Naive B cell (primary cell): ENCODE measurements around the gene LRRC1. TPM values are rescaled to one million over a fixed set of nuclear protein-coding genes. Genes with fewer than 3 reads are reported as not detected.
A peak's percentile ranks its signal among the peaks of the same experiment; 100 is the strongest.

ENCODE experiments used
- ATAC-seq, 2 donors: fragments of 150-1000 bp; cut with Tn5 transposase; 2 replicates each; pipeline ENCODE4 v1.10.0; 2021; ENCODE audit warnings: low read depth in 2 of 2, mild to moderate bottlenecking in 2 of 2, moderate library complexity in 2 of 2
- DNase-seq: peaks from one replicate; pipeline ENCODE4 v3.0.0; 2022
- H3K27ac Mint-ChIP-seq, 6 donors: one replicate each; pipeline ENCODE4 v1.8.0; 2020 to 2022; ENCODE audit warnings: mild to moderate bottlenecking in 6 of 6, mixed read lengths in 6 of 6, moderate library complexity in 5 of 6, inconsistent platforms in 2 of 6
- H3K27me3 Mint-ChIP-seq, 3 donors: one replicate each; pipeline ENCODE4 v1.8.0; 2021 to 2022; ENCODE audit warnings: mixed read lengths in 3 of 3, mild to moderate bottlenecking in 1 of 3
- H3K36me3 Mint-ChIP-seq, 2 donors: one replicate each; pipeline ENCODE4 v1.8.0; 2020 to 2022; ENCODE audit warnings: mixed read lengths in 2 of 2, inconsistent platforms in 1 of 2, mild to moderate bottlenecking in 1 of 2
- H3K4me1 Mint-ChIP-seq, 3 donors: one replicate each; pipeline ENCODE4 v1.8.0; 2020 to 2022; ENCODE audit warnings: mixed read lengths in 3 of 3, inconsistent platforms in 1 of 3, mild to moderate bottlenecking in 1 of 3, moderate library complexity in 1 of 3
- H3K4me3 Mint-ChIP-seq, 8 donors: one replicate each; pipeline ENCODE4 v1.8.0; 2020 to 2022; ENCODE audit warnings: mild to moderate bottlenecking in 8 of 8, mixed read lengths in 8 of 8, moderate library complexity in 8 of 8, inconsistent platforms in 2 of 8
- H3K9me3 Mint-ChIP-seq, 7 donors: one replicate each; pipeline ENCODE4 v1.8.0; 2020 to 2022; ENCODE audit warnings: mixed read lengths in 7 of 7, mild to moderate bottlenecking in 5 of 7, inconsistent platforms in 2 of 7, moderate library complexity in 1 of 7
- polyA plus RNA-seq, 6 donors: library from polyadenylated mRNA; unstranded; fragments of 300-500 nt; fragmentation: Illumina TruSeq; gene quantifications; one replicate each; pipeline ENCODE4 v1.2.3, GENCODE V29; 2021; ENCODE audit warnings: low read depth in 6 of 6

LRRC1 gene
- 1 to 10 TPM; 1.8 to 7.1 (median 3.7) TPM for polyA plus RNA-seq

DNA sequence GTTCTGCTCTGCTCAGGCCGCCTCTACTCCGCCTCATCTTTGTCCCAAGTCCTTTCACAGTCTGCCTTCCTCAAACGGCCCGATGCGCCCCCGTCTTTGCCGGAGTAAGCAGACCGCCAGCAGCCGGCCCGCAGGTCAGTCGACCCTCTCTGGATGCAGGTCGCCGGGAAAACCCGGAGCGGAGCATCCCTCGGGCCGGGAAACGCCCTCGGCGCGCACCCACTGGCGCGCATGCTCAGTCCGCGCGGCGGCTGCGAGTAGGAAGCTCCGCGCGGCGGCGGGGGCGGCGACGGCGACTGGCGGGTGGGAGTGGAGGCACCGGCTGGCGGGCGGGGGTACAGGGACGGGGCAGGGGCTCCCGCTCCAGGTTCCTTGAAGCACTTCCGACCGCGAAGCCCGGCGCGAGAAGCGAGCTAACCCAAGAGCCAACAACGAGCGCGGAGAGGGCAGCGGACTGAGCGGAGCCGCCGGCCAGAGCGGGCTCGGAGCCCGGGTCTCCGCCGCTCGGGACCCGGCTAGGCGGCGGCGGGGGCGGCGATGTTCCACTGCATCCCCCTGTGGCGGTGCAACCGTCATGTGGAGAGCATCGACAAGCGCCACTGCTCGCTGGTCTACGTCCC, at the start of gene LRRC1:
LRRC1 (plus strand) TSS at position 286 of the 620 bp plus-strand sequence; CDS start at position 538, 252 bp downstream.
- peak; percentile 91 for DNase-seq
- no peaks in the 10 kb centered on the region for H3K27me3 Mint-ChIP-seq
- H3K27ac Mint-ChIP-seq, result peak within 1 kb of the TSS; percentile 58 to 97 (median 86)
- peaks cover 29 to 33% (median 32%) of the 10 kb centered on the region in 3 donors for H3K4me1 Mint-ChIP-seq
- H3K9me3 Mint-ChIP-seq, result peaks cover 0 to 1% (median 0%) of the 10 kb centered on the region in 7 donors
- H3K4me3 Mint-ChIP-seq, result peak within 1 kb of the TSS; percentile 97 to 99 (median 98)
- no peaks in the 10 kb centered on the region for H3K36me3 Mint-ChIP-seq
- ATAC-seq, result peak; percentile 67 to 68

DNA sequence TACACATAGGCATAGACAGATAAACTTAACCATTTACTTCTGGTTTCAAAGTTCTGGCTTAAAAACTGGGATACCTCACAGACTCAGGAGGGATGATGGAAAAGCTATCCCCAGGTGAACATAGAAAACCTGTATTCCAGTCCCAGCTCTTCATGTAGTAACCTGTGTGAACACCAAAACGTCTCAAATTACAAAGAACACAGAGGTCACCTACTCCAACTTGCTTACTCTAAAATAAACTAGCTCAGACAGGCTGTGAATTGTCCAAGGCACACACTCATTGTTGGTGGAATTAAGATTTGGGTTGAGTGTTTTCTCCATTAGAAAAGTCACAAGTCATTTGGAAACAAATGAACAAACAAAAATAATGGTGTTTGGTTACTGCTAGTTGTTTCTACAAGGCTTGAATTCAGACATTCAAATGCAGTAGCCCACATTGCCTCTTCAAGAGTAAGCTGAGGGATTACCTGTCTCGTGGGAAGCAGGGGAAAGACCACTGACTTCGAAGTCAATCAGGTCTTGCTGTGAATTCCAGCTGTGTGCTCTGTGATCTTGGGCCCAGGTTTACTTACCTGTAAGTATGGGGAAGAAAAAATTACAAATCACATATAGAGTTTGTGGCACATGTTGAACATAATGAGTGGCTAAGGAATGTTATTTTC, 48.2 kb upstream of the LRRC1 start:
- ATAC-seq (no peak), DNase-seq (no peak)
- Mint-ChIP-seq H3K4me1 (no peaks in the 10 kb centered on the region), H3K36me3 (peaks cover 0 to 7% of the 10 kb centered on the region in 2 donors), H3K27ac (no peak overlapping the region), H3K4me3 (no peak overlapping the region), H3K27me3 (no peaks in the 10 kb centered on the region), H3K9me3 (peaks cover 0 to 5% (median 0%) of the 10 kb centered on the region in 7 donors)

DNA sequence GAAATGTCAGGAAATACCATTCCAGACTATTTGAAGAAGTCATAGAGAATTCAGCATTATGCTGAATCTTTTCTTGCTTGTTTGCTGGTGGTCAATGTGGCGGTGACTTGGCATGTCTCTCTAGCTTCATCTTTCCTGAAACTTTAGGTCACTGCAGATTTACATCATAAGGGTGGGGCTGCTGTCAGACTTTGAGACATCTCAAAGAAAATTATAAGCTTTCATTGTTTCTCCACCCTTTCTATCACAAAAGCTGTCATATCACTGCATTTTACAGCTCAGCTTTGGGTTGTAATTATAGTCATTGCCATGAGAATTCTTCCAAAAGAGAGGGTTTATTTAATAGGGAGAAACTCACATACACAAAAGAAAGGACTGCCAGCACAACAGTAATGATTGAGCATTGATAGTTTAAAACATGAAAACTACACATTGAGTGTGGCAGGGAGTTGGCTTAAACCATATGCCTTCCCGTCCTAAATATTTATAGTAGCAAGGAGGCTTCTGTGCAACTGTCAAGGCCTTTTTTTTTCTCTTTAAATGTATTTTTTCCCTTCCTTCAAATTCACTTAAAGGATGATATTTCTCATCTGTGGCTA, 44.7 kb upstream of the LRRC1 start:
- H3K27ac Mint-ChIP-seq, result no peak overlapping the region
- no peaks in the 10 kb centered on the region for H3K36me3 Mint-ChIP-seq
- no peak for DNase-seq
- H3K27me3 Mint-ChIP-seq, result peaks cover 0 to 4% (median 0%) of the 10 kb centered on the region in 3 donors
- no peak overlapping the region for H3K4me3 Mint-ChIP-seq
- H3K9me3 Mint-ChIP-seq, result no peaks in the 10 kb centered on the region
- no peak for ATAC-seq
- no peaks in the 10 kb centered on the region for H3K4me1 Mint-ChIP-seq

DNA sequence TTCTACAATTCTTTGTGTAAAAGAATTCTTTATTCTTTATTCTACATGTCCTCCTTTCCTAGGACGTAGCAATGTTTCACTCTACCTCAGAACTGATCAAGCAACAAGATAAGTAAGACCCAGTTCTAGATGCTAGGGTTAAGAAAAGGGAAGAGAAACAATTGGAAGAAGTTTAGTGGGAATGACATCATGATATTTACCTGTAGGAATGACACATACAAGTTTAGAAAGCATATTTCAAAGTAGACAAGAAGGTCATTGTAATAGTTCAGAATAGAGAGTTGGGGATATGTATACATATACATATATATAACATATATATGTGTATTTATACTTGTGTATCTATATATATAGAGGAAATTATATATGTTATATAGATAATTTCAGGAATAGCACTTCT, 43.4 kb upstream of the LRRC1 start:
- H3K9me3 Mint-ChIP-seq, result no peaks in the 10 kb centered on the region
- H3K4me3 Mint-ChIP-seq, result no peak overlapping the region
- H3K36me3 Mint-ChIP-seq, result no peaks in the 10 kb centered on the region
- ATAC-seq (no peak), DNase-seq (no peak)
- no peak overlapping the region for H3K27ac Mint-ChIP-seq
- peaks cover 0 to 4% (median 0%) of the 10 kb centered on the region in 3 donors for H3K27me3 Mint-ChIP-seq
- no peaks in the 10 kb centered on the region for H3K4me1 Mint-ChIP-seq

DNA sequence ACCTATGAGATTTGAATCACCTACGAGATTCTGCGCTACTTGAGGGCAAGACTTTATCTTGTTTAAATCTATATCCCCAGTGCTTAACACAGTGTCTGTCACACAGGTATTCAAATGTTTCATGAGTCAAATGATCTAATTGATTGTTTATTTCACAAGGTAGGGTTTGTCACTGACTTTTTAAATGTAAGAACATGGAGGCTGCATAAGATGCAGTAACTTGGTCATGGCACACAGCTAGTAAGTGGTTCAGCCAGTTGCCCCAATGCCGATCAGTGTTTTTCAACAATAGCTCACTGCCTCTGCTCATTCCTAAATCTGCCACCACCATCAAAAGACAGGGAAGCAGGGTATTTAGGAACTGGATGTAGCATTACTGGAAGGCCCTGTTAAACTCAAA, 42.4 kb upstream of the LRRC1 start:
- DNase-seq, result no peak
- H3K27me3 Mint-ChIP-seq, result peaks cover 0 to 4% (median 0%) of the 10 kb centered on the region in 3 donors
- H3K4me3 Mint-ChIP-seq, result no peak overlapping the region
- H3K4me1 Mint-ChIP-seq, result no peaks in the 10 kb centered on the region
- ATAC-seq, result no peak
- no peaks in the 10 kb centered on the region for H3K36me3 Mint-ChIP-seq
- no peaks in the 10 kb centered on the region for H3K9me3 Mint-ChIP-seq
- no peak overlapping the region for H3K27ac Mint-ChIP-seq

DNA sequence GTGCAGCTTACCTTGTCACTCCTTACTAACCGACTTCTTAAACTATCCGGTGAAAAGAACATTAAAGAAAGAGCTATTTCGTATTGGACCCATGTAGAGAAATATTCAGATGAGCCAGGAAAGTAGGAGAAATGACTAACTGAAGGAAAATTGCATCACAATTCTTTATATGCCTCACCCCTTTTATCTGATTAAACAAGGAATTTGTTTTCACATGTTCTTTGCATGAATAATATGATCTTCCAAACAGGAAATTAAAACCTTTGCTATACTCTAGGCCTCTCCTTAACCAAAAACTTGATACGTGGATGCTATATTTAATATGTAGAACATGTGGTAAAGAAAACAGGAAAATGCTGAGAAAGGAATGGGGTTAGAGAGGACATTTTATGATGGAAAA, 41.9 kb upstream of the LRRC1 start:
- DNase-seq (no peak), ATAC-seq (no peak)
- Mint-ChIP-seq H3K4me1 (no peaks in the 10 kb centered on the region), H3K27ac (no peak overlapping the region), H3K9me3 (no peaks in the 10 kb centered on the region), H3K27me3 (peaks cover 0 to 4% (median 0%) of the 10 kb centered on the region in 3 donors), H3K4me3 (no peak overlapping the region), H3K36me3 (no peaks in the 10 kb centered on the region)

DNA sequence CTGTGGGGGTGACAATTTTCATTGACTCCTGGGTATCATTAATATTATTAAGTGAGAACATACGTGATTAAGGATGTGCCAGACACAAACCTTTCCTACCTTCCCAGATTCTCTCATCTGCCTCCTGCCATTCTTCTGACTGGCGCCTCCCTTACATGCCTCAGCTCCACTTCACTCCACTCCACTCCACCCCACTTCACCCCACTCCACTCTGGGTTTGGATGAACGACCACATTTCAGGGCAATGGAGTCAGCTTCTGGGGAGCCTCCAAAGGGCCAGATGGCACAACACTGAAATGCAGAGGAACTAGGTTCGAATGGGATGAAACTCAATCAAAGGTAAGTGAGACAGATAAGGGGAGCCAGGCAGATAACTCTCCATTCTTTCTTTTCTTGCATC, 40.5 kb upstream of the LRRC1 start:
- Mint-ChIP-seq H3K4me3 (no peak overlapping the region), H3K4me1 (no peaks in the 10 kb centered on the region), H3K27me3 (peaks cover 0 to 4% (median 0%) of the 10 kb centered on the region in 3 donors), H3K27ac (no peak overlapping the region), H3K9me3 (no peaks in the 10 kb centered on the region), H3K36me3 (no peaks in the 10 kb centered on the region)
- ATAC-seq (no peak), DNase-seq (no peak)

DNA sequence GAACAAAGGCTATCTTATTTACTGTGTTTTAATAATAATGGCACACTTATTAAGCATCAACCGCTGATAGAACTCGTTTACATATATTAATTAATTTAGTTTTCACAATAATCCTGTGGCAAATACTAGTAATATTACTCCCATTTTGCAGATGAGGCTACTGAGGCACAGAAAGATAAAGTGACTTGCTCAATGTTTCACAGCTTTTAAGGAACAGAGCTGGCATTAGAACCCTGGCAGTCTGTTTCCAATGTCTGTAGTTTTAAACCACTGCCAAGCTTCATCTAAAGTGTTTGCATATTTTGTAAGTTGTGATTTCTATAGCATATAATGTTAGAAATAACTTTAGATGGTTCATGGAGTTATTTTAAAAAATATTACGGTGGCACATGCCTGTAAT, 38.4 kb upstream of the LRRC1 start:
- no peak for DNase-seq
- H3K9me3 Mint-ChIP-seq, result no peaks in the 10 kb centered on the region
- no peaks in the 10 kb centered on the region for H3K4me1 Mint-ChIP-seq
- peaks cover 0 to 4% (median 0%) of the 10 kb centered on the region in 3 donors for H3K27me3 Mint-ChIP-seq
- H3K4me3 Mint-ChIP-seq, result no peak overlapping the region
- no peaks in the 10 kb centered on the region for H3K36me3 Mint-ChIP-seq
- no peak overlapping the region for H3K27ac Mint-ChIP-seq
- no peak for ATAC-seq

DNA sequence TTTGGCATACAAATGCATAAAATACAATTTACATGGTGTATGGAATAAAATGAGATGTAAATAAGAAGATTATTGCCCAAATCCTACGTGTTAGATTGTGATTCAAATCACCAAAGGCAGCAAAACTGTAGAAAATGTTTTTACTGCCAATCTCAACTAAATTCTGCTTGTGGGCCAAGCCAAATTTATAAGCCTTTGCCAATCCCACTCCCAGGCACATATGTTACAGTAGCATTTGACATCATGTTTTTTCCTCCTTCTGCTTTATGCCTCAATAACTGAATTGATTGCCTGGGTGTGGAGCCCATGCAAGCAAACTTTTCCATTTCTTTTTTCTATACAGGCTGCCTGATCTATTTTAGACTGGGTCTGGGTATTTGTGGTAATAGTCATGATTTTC, 36.3 kb upstream of the LRRC1 start:
- ATAC-seq (no peak), DNase-seq (no peak)
- no peaks in the 10 kb centered on the region for H3K36me3 Mint-ChIP-seq
- H3K4me3 Mint-ChIP-seq, result no peak overlapping the region
- H3K4me1 Mint-ChIP-seq, result no peaks in the 10 kb centered on the region
- no peak overlapping the region for H3K27ac Mint-ChIP-seq
- H3K9me3 Mint-ChIP-seq, result no peaks in the 10 kb centered on the region
- peaks cover 0 to 12% (median 7%) of the 10 kb centered on the region in 3 donors for H3K27me3 Mint-ChIP-seq

DNA sequence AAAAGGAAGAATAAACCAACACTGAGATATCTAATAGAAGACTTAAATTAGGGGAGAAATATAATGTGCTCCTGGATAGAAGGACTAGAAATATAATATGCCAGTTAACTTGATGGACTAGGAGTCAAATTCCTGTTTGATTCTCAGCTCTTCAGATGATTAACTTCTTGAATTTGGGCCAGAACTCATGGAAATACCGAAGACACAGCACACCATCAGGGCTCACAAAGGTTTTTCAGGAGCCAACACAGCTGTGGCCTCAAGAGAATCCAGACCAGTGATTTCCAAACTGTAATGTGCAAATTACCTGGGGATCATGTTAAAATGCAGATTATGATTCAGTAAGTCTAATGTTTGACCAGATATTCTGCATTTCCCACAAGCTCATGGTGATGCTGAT, 33.8 kb upstream of the LRRC1 start:
- H3K36me3 Mint-ChIP-seq, result no peaks in the 10 kb centered on the region
- no peak for ATAC-seq
- H3K9me3 Mint-ChIP-seq, result peaks cover 0 to 4% (median 0%) of the 10 kb centered on the region in 7 donors
- peaks cover 0 to 33% (median 4%) of the 10 kb centered on the region in 3 donors for H3K27me3 Mint-ChIP-seq
- DNase-seq, result no peak
- no peak overlapping the region for H3K4me3 Mint-ChIP-seq
- H3K27ac Mint-ChIP-seq, result peak overlapping the region in 1 of 6 donors; percentile 68
- H3K4me1 Mint-ChIP-seq, result no peaks in the 10 kb centered on the region

DNA sequence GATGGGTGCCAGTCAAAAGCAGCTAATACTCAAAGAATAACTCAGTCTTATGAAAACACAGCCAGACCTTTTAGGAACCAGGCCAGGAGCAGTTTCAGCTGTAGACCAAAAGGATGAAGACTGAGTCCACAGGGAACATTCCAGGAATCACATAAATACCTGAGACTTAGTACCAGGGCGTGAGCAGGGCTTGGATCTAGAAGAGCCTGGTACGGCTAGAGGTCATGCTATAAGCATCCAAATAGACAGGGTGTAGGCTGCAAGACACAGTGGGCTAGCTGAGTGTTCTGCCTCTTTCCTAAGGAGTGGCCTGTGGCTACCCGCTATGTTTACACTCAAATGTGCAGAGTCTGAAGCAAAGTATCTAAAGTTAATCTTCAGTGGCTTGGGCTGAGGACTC, 29.5 kb upstream of the LRRC1 start:
- DNase-seq (no peak), ATAC-seq (no peak)
- no peak overlapping the region for H3K4me3 Mint-ChIP-seq
- peaks cover 0 to 5% (median 0%) of the 10 kb centered on the region in 7 donors for H3K9me3 Mint-ChIP-seq
- H3K27me3 Mint-ChIP-seq, result peaks cover 0 to 42% (median 4%) of the 10 kb centered on the region in 3 donors
- no peak overlapping the region for H3K27ac Mint-ChIP-seq
- H3K36me3 Mint-ChIP-seq, result no peaks in the 10 kb centered on the region
- no peaks in the 10 kb centered on the region for H3K4me1 Mint-ChIP-seq

DNA sequence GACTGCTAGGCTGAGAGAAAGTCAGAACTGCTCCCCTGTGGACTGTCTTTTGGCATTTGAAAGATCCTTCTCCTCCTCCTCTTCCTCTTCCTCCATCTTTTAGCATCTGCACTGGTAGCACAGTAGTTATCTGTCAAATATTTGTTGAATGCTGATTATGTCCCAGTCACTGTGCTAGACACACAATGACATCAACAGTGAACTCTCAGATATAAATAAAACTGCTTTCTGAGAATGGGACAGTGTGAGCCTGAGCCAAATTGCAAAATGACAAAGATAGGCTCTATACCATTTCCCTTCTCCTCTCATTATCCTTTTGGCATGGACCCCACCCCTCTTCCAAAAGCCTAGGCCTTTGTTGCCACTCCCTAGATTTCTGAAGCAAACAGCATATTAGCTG, 27.9 kb upstream of the LRRC1 start:
- no peaks in the 10 kb centered on the region for H3K36me3 Mint-ChIP-seq
- peak overlapping the region in 1 of 6 donors; percentile 73 for H3K27ac Mint-ChIP-seq
- peaks cover 0 to 42% (median 4%) of the 10 kb centered on the region in 3 donors for H3K27me3 Mint-ChIP-seq
- DNase-seq, result no peak
- no peak overlapping the region for H3K4me3 Mint-ChIP-seq
- peaks cover 0 to 5% (median 0%) of the 10 kb centered on the region in 7 donors for H3K9me3 Mint-ChIP-seq
- no peaks in the 10 kb centered on the region for H3K4me1 Mint-ChIP-seq
- no peak for ATAC-seq

DNA sequence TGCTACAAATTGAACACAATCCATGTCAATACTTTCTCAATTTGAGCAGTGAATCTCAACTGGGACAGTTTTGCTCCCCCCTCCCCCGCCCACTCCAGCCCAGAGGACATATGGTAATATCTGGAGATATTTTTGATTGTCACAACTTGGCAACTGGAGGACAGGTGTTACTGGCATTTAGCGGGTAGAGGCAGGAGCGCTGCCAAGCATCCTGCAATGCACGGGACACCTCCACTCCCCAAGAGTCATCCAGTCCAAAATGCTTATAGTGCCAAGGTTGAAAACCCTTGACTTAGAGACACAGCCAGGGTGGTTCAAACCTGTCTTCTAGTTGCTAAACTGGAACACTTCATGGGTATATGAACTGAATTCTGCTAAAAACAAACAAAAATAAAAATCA, 26.9 kb upstream of the LRRC1 start:
- DNase-seq (no peak), ATAC-seq (no peak)
- Mint-ChIP-seq H3K27me3 (peaks cover 0 to 36% (median 4%) of the 10 kb centered on the region in 3 donors), H3K4me3 (no peak overlapping the region), H3K36me3 (no peaks in the 10 kb centered on the region), H3K9me3 (peaks cover 0 to 5% (median 0%) of the 10 kb centered on the region in 7 donors), H3K27ac (no peak overlapping the region), H3K4me1 (no peaks in the 10 kb centered on the region)

DNA sequence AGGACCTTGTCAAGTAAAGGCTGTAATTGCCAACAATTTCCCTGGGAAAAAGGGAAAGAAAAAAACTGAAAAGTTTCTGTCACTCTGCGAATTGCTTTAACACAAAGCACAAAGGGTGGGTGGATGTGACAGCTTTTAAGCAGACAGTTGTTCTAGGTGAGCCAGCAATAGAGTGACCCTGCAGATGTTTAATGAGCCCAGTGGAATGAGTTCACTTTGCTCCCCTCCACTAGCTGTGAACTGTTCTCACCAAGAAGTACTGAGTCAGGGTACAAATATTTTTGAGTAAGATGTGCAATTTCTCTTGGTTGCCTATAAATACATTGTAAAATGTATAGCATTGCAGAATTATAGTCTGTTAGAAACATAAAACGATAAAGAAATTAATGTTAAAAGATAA, 26.2 kb upstream of the LRRC1 start:
- DNase-seq (no peak), ATAC-seq (no peak)
- Mint-ChIP-seq H3K4me1 (no peaks in the 10 kb centered on the region), H3K27ac (no peak overlapping the region), H3K4me3 (no peak overlapping the region), H3K27me3 (peaks cover 0 to 29% (median 0%) of the 10 kb centered on the region in 3 donors), H3K9me3 (peaks cover 0 to 5% (median 0%) of the 10 kb centered on the region in 7 donors), H3K36me3 (no peaks in the 10 kb centered on the region)
